Measurements from ENCODE around the gene HS3ST5. TPM values are rescaled to one million over a fixed set of nuclear protein-coding genes. Genes with fewer than 3 reads are reported as not detected.

HS3ST5 gene
- polyA plus RNA-seq, 3 donors: not detected

- Mint-ChIP-seq H3K27me3 (ENCODE audit: low read depth in 3 of 3) (no peaks in the 10 kb centered on the region), H3K4me3 (no peak overlapping the region), H3K36me3 (no peaks in the 10 kb centered on the region), H3K4me1 (no peaks in the 10 kb centered on the region), H3K9me3 (peaks cover 0 to 6% (median 1%) of the 10 kb centered on the region in 7 donors), H3K27ac (no peak overlapping the region)
- Histone ChIP-seq H3K27ac (ENCODE audit: low read depth in 1 of 2, low read length in 2 of 2) (no peak overlapping the region), H3K79me2 (ENCODE audit: insufficient read depth, low read length) (no peaks in the 10 kb centered on the region), H3K4me3 (replicated peaks in 1 of 3; ENCODE audit: low read depth in 2 of 3, low read length in 3 of 3) (no peak overlapping the region), H3K4me1 (ENCODE audit: control insufficient read depth in 1 of 2, insufficient read depth in 2 of 2, low read length in 2 of 2) (no peaks in the 10 kb centered on the region), H3K9me3 (replicated peaks in 1 of 2; ENCODE audit: control insufficient read depth in 1 of 2, insufficient read depth in 1 of 2, low read length in 2 of 2) (no peaks in the 10 kb centered on the region), H4K20me1 (ENCODE audit: insufficient read depth, low read length) (no peaks in the 10 kb centered on the region), H2AFZ (ENCODE audit: insufficient read depth, low read depth, low read length, poor library complexity, severe bottlenecking) (no peak overlapping the region), H3K27me3 (ENCODE audit: control insufficient read depth in 2 of 2, insufficient read depth in 2 of 2, low read length in 2 of 2) (no peaks in the 10 kb centered on the region), H3K36me3 (replicated peaks in 1 of 2; ENCODE audit: control insufficient read depth in 1 of 2, insufficient read depth in 2 of 2, low read length in 2 of 2) (no peaks in the 10 kb centered on the region), H3K4me2 (replicated peaks; ENCODE audit: extremely low read depth, low read length, poor library complexity, severe bottlenecking) (no peak overlapping the region), H3K9ac (ENCODE audit: insufficient read depth, low read length, poor library complexity, severe bottlenecking) (no peak overlapping the region)
- 50% methylated on average over 1 of the region's 3 CpGs for WGBS (ENCODE audit: insufficient coverage)
- intact Hi-C loops (cut with micrococcal nuclease): no loop called here
- DNase-seq: no peak
- no peak for TF ChIP-seq CTCF (IDR thresholded peaks at IDR 0.05)
These were observed 141.9 kb downstream of the HS3ST5 start for GRCh38 chr6:114200891-114201290.

GRCh38 chr6:114195631-114196403 lies 147.0 kb downstream of the HS3ST5 start:
- H3K4me1 Mint-ChIP-seq: no peaks in the 10 kb centered on the region
- H3K27me3 ChIP-seq (ENCODE audit: control insufficient read depth in 2 of 2, insufficient read depth in 2 of 2, low read length in 2 of 2): no peaks in the 10 kb centered on the region
- no peak overlapping the region for H3K9ac ChIP-seq (ENCODE audit: insufficient read depth, low read length, poor library complexity, severe bottlenecking)
- no peaks in the 10 kb centered on the region for H3K4me1 ChIP-seq (ENCODE audit: control insufficient read depth in 1 of 2, insufficient read depth in 2 of 2, low read length in 2 of 2)
- H3K9me3 ChIP-seq (replicated peaks in 1 of 2; ENCODE audit: control insufficient read depth in 1 of 2, insufficient read depth in 1 of 2, low read length in 2 of 2): peaks cover 0 to 3% of the 10 kb centered on the region in 2 donors
- H3K4me3 ChIP-seq (replicated peaks in 1 of 3; ENCODE audit: low read depth in 2 of 3, low read length in 3 of 3): no peak overlapping the region
- no peak for DNase-seq
- H3K27me3 Mint-ChIP-seq (ENCODE audit: low read depth in 3 of 3): no peaks in the 10 kb centered on the region
- H3K4me2 ChIP-seq (replicated peaks; ENCODE audit: extremely low read depth, low read length, poor library complexity, severe bottlenecking): no peak overlapping the region
- no peak for TF ChIP-seq CTCF (IDR thresholded peaks at IDR 0.05)
- intact Hi-C loops (cut with micrococcal nuclease): no loop called here
- no peaks in the 10 kb centered on the region for H3K79me2 ChIP-seq (ENCODE audit: insufficient read depth, low read length)
- H3K9me3 Mint-ChIP-seq: peaks cover 0 to 3% (median 0%) of the 10 kb centered on the region in 7 donors
- no peak overlapping the region for H3K27ac ChIP-seq (ENCODE audit: low read depth in 1 of 2, low read length in 2 of 2)
- no peak overlapping the region for H3K27ac Mint-ChIP-seq
- no peaks in the 10 kb centered on the region for H3K36me3 ChIP-seq (replicated peaks in 1 of 2; ENCODE audit: control insufficient read depth in 1 of 2, insufficient read depth in 2 of 2, low read length in 2 of 2)
- no peaks in the 10 kb centered on the region for H3K36me3 Mint-ChIP-seq
- H4K20me1 ChIP-seq (ENCODE audit: insufficient read depth, low read length): no peaks in the 10 kb centered on the region
- WGBS (ENCODE audit: insufficient coverage): 88% methylated on average over 2 of the region's 7 CpGs
- no peak overlapping the region for H3K4me3 Mint-ChIP-seq
- H2AFZ ChIP-seq (ENCODE audit: insufficient read depth, low read depth, low read length, poor library complexity, severe bottlenecking): no peak overlapping the region
